Loucy (cell line): ENCODE data around the gene KRT3.

Experiments used
- H2AFZ ChIP-seq: fragments of 200-600 bp; sonication (generic); 2 replicates; pipeline ENCODE4 v1.6.0; 2016; ENCODE audit warnings: antibody characterized with exemption, mild to moderate bottlenecking, low read length, moderate library complexity
- H3F3A ChIP-seq: fragments of 200-600 bp; 2 replicates; pipeline ENCODE4 v1.6.0; 2016; ENCODE audit warnings: antibody characterized with exemption, low read depth, mild to moderate bottlenecking
- H3K27me3 ChIP-seq: fragments of 200-600 bp; sonication (generic); 2 replicates; pipeline ENCODE4 v1.6.1; 2014; ENCODE audit warnings: low read length, mild to moderate bottlenecking; ENCODE audit not compliant: insufficient read depth, poor library complexity, severe bottlenecking
- H3K36me3 ChIP-seq: fragments of 200-600 bp; sonication (generic); 2 replicates; pipeline ENCODE4 v1.6.1; 2016; ENCODE audit warnings: low read length; ENCODE audit not compliant: insufficient read depth
- H3K4me1 ChIP-seq: fragments of 200-600 bp; sonication (generic); 2 replicates; pipeline ENCODE4 v1.5.1; 2014; ENCODE audit warnings: low read length, mild to moderate bottlenecking; ENCODE audit not compliant: insufficient read depth, poor library complexity, severe bottlenecking
- H3K4me2 ChIP-seq: fragments of 200-600 bp; sonication (generic); 2 replicates; pipeline ENCODE4 v1.6.0; 2014; ENCODE audit warnings: antibody characterized with exemption, low read length, low read depth, mild to moderate bottlenecking; ENCODE audit not compliant: poor library complexity, severe bottlenecking
- H3K4me3 ChIP-seq: fragments of 200-600 bp; sonication (generic); 2 replicates; pipeline ENCODE4 v1.5.1; 2014; ENCODE audit warnings: low read length, mild to moderate bottlenecking, mixed read lengths; ENCODE audit not compliant: poor library complexity, severe bottlenecking
- H3K79me2 ChIP-seq: fragments of 200-600 bp; sonication (generic); 2 replicates; pipeline ENCODE4 v1.6.1; 2014; ENCODE audit warnings: low read length; ENCODE audit not compliant: insufficient read depth
- H3K9ac ChIP-seq: fragments of 200-600 bp; sonication (generic); 2 replicates; pipeline ENCODE4 v1.6.0; 2014; ENCODE audit warnings: mild to moderate bottlenecking, low read depth, low read length, moderate library complexity; ENCODE audit not compliant: poor library complexity, severe bottlenecking
- H3K9me2 ChIP-seq: fragments of 200-600 bp; sonication (generic); replicated peaks from 2 replicates; pipeline ENCODE4 v1.6.1; 2016; ENCODE audit warnings: low read depth, low read length, mixed read lengths
- H3K9me3 ChIP-seq: fragments of 200-600 bp; sonication (generic); 2 replicates; pipeline ENCODE4 v1.6.1; 2014; ENCODE audit warnings: mild to moderate bottlenecking, antibody characterized with exemption, low read length, low read depth; ENCODE audit not compliant: insufficient read depth
- H4K20me1 ChIP-seq: fragments of 200-600 bp; sonication (generic); 2 replicates; pipeline ENCODE4 v1.6.0; 2014; ENCODE audit warnings: antibody characterized with exemption, low read length, mild to moderate bottlenecking; ENCODE audit not compliant: insufficient read depth, poor library complexity, severe bottlenecking
- CTCF ChIP-seq: fragments of 200-600 bp; sonication (generic); conservative IDR thresholded peaks from 2 replicates; pipeline ENCODE4 v1.5.1; 2014; ENCODE audit warnings: mild to moderate bottlenecking, antibody characterized with exemption, low read length
- EZH2phosphoT487 ChIP-seq: fragments of 200-600 bp; IDR thresholded peaks from 2 replicates; pipeline ENCODE4 v1.6.1; 2018; ENCODE audit warnings: antibody characterized with exemption, mild to moderate bottlenecking, moderate library complexity, borderline replicate concordance

Gene KRT3

GRCh38 chr12:52794479-52795331 lies 1.2 kb downstream of the KRT3 start:
- H3K9me2 ChIP-seq: no peaks in the 10 kb centered on the region
- H3K9ac ChIP-seq: no peak overlapping the region
- no peak overlapping the region for H3K4me3 ChIP-seq
- no peak overlapping the region for H3K4me2 ChIP-seq
- H3K79me2 ChIP-seq: no peaks in the 10 kb centered on the region
- H3F3A ChIP-seq: no peaks in the 10 kb centered on the region
- H3K9me3 ChIP-seq: no peaks in the 10 kb centered on the region
- H3K4me1 ChIP-seq: no peaks in the 10 kb centered on the region
- no peaks in the 10 kb centered on the region for H3K36me3 ChIP-seq
- TF ChIP-seq EZH2phosphoT487 (no peak), CTCF (no peak)
- no peaks in the 10 kb centered on the region for H3K27me3 ChIP-seq
- no peak overlapping the region for H2AFZ ChIP-seq
- no peaks in the 10 kb centered on the region for H4K20me1 ChIP-seq

GRCh38 chr12:52792185-52793029 lies 3.5 kb downstream of the KRT3 start:
- Histone ChIP-seq H3K36me3 (no peaks in the 10 kb centered on the region), H2AFZ (no peak overlapping the region), H3K27me3 (no peaks in the 10 kb centered on the region), H3K4me3 (no peak overlapping the region), H3K9me3 (no peaks in the 10 kb centered on the region), H3K79me2 (no peaks in the 10 kb centered on the region), H3F3A (no peaks in the 10 kb centered on the region), H3K4me1 (no peaks in the 10 kb centered on the region), H3K9me2 (no peaks in the 10 kb centered on the region), H4K20me1 (no peaks in the 10 kb centered on the region), H3K9ac (no peak overlapping the region), H3K4me2 (no peak overlapping the region)
- TF ChIP-seq EZH2phosphoT487: no peak

GRCh38 chr12:52791271-52792184 lies 4.4 kb downstream of the KRT3 start:
- Histone ChIP-seq H3K9me2 (no peaks in the 10 kb centered on the region), H3K4me3 (no peak overlapping the region), H3K27me3 (no peaks in the 10 kb centered on the region), H3K79me2 (no peaks in the 10 kb centered on the region), H2AFZ (no peak overlapping the region), H3F3A (no peaks in the 10 kb centered on the region), H3K4me2 (no peak overlapping the region), H3K4me1 (no peaks in the 10 kb centered on the region), H3K36me3 (no peaks in the 10 kb centered on the region), H3K9me3 (no peaks in the 10 kb centered on the region), H3K9ac (no peak overlapping the region), H4K20me1 (no peaks in the 10 kb centered on the region)
- TF ChIP-seq CTCF (no peak), EZH2phosphoT487 (no peak)
